OCI-LY3 (cell line): ENCODE results near the gene GDPD5.

Experiments
- H2AFZ ChIP-seq: fragments of 200-600, 300-600 bp; shearing (Covaris generic); 2 replicates; pipeline ENCODE4 v1.6.0; 2014; ENCODE audit warnings: antibody characterized with exemption, low read depth, low read length
- H3K27ac ChIP-seq: fragments of 200-600, 300-600 bp; sonication (generic); 2 replicates; pipeline ENCODE4 v1.5.1; 2014; ENCODE audit warnings: mild to moderate bottlenecking, low read length, moderate library complexity, mixed read lengths
- H3K27me3 ChIP-seq: fragments of 200-600, 300-600 bp; sonication (generic); 2 replicates; pipeline ENCODE4 v1.6.1; 2014; ENCODE audit warnings: low read depth, low read length, mixed read lengths
- H3K36me3 ChIP-seq: fragments of 200-600, 300-600 bp; sonication (generic); replicated peaks from 2 replicates; pipeline ENCODE3; 2014; ENCODE audit warnings: low read depth, low read length, mixed read lengths
- H3K4me1 ChIP-seq: fragments of 300-600, 200-600 bp; sonication (generic); 2 replicates; pipeline ENCODE4 v1.6.1; 2014; ENCODE audit warnings: low read length, mixed read lengths
- H3K4me2 ChIP-seq: fragments of 200-600, 300-600 bp; sonication (generic); 2 replicates; pipeline ENCODE4 v1.6.1; 2014; ENCODE audit warnings: low read length, mixed read lengths
- H3K4me3 ChIP-seq: fragments of 300-600, 200-600 bp; sonication (generic); 2 replicates; pipeline ENCODE4 v1.5.1; 2014; ENCODE audit warnings: antibody characterized with exemption, mild to moderate bottlenecking, low read length, moderate library complexity
- H3K79me2 ChIP-seq: fragments of 300-600, 200-600 bp; shearing (Covaris generic); 2 replicates; pipeline ENCODE4 v1.6.1; 2014; ENCODE audit warnings: mild to moderate bottlenecking, low read length, mixed read lengths
- H3K9ac ChIP-seq: fragments of 300-600, 200-600 bp; shearing (Covaris generic); 2 replicates; pipeline ENCODE4 v1.6.0; 2014; ENCODE audit warnings: mild to moderate bottlenecking, low read length, moderate library complexity
- H3K9me3 ChIP-seq: fragments of 200-600, 300-600 bp; shearing (Covaris generic); 2 replicates; pipeline ENCODE4 v1.6.1; 2014; ENCODE audit warnings: low read length, mixed read lengths; ENCODE audit not compliant: insufficient read depth
- H4K20me1 ChIP-seq: fragments of 200-600, 300-600 bp; sonication (generic); 2 replicates; pipeline ENCODE4 v1.6.1; 2016; ENCODE audit warnings: low read length, mixed read lengths; ENCODE audit not compliant: insufficient read depth
- CTCF ChIP-seq: fragments of 200-600, 300-600 bp; sonication (generic); IDR thresholded peaks from 2 replicates; pipeline ENCODE4 v1.5.1; 2014; ENCODE audit warnings: antibody characterized with exemption, low read length, low read depth
- EZH2phosphoT487 ChIP-seq: fragments of 200-600 bp; shearing (Covaris generic); IDR thresholded peaks from 2 replicates; pipeline ENCODE4 v1.6.1; 2018; ENCODE audit warnings: antibody characterized with exemption, mixed run types, low read depth

The GDPD5 gene

GRCh38 chr11:75536786-75537641 lies 11.3 kb upstream of the GDPD5 start:
- Histone ChIP-seq H3K9me3 (no peaks in the 10 kb centered on the region), H3K27ac (peak overlapping the region; percentile 3; the same call in 1 of the 2 replicates), H4K20me1 (no peaks in the 10 kb centered on the region), H3K4me3 (peak overlapping the region; percentile 59), H3K36me3 (no peaks in the 10 kb centered on the region), H3K4me2 (peak overlapping the region; percentile 66), H3K9ac (peak overlapping the region; percentile 15; the same call in 1 of the 2 replicates), H2AFZ (peak overlapping the region; percentile 53), H3K4me1 (peaks cover 41% of the 10 kb centered on the region), H3K27me3 (peaks cover 29% of the 10 kb centered on the region; the same call in 1 of the 2 replicates), H3K79me2 (no peaks in the 10 kb centered on the region)
- TF ChIP-seq CTCF, result peak; percentile 40
- no peak for TF ChIP-seq EZH2phosphoT487

DNA sequence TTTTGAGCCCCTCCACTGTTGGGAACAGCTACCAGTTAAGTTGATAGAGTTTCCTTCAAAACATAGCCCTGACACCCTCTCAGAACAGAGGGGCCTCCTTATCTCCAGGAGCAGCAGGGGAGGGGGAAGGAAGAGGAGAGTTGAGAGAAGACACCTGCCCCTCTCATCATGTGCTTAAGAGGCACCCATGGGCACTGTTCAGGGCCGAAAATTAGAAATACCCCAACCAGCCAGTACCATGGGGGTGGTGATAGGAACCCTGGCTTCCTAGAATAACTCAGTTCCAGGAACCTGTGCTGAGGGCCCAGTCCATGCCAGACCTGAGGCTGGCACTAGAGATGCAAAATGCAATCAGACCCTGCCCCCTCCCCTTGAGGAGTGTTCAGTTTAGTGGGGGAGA lies 9.3 kb upstream of the GDPD5 start:
- Histone ChIP-seq H2AFZ (no peak overlapping the region), H3K27me3 (peaks cover 29% of the 10 kb centered on the region; the same call in 1 of the 2 replicates), H3K9me3 (no peaks in the 10 kb centered on the region), H3K36me3 (no peaks in the 10 kb centered on the region), H3K4me3 (no peak overlapping the region), H3K79me2 (no peaks in the 10 kb centered on the region), H3K4me2 (no peak overlapping the region), H3K4me1 (peaks cover 42% of the 10 kb centered on the region), H3K9ac (no peak overlapping the region), H4K20me1 (no peaks in the 10 kb centered on the region), H3K27ac (no peak overlapping the region)
- TF ChIP-seq CTCF, result no peak
- no peak for TF ChIP-seq EZH2phosphoT487

GRCh38 chr11:75534259-75535069 lies 8.7 kb upstream of the GDPD5 start:
- TF ChIP-seq CTCF (no peak), EZH2phosphoT487 (no peak)
- Histone ChIP-seq H3K9ac (no peak overlapping the region), H3K36me3 (no peaks in the 10 kb centered on the region), H2AFZ (peak overlapping the region; percentile 67), H3K79me2 (no peaks in the 10 kb centered on the region), H3K27ac (no peak overlapping the region), H3K4me2 (peak overlapping the region; percentile 66), H4K20me1 (no peaks in the 10 kb centered on the region), H3K9me3 (no peaks in the 10 kb centered on the region), H3K4me1 (peaks cover 42% of the 10 kb centered on the region), H3K4me3 (peak overlapping the region; percentile 24), H3K27me3 (peaks cover 31% of the 10 kb centered on the region; the same call in 1 of the 2 replicates)

DNA sequence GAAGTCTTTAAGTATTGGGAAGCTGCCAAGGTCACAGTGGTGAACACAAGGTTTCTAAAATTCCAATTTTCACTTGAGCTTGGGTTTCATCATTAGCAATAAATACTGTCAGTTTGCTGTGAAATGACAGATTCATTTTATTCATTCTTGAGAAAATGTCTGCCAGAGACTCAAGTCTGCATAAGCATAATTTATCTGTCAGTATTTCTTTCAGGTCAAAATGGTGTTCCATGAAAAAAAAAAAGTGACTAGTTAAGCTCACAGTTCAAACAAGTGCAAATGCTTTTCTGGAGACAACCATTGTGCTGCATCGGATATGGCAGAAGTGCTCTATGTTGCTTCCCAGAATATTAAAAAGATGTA lies 8.1 kb upstream of the GDPD5 start:
- peak overlapping the region; percentile 66 for H3K4me2 ChIP-seq
- no peaks in the 10 kb centered on the region for H4K20me1 ChIP-seq
- H3K4me3 ChIP-seq, result peak overlapping the region; percentile 24
- no peaks in the 10 kb centered on the region for H3K79me2 ChIP-seq
- H3K9me3 ChIP-seq, result no peaks in the 10 kb centered on the region
- no peaks in the 10 kb centered on the region for H3K36me3 ChIP-seq
- H3K4me1 ChIP-seq, result peaks cover 42% of the 10 kb centered on the region
- no peak overlapping the region for H3K9ac ChIP-seq
- H3K27ac ChIP-seq, result no peak overlapping the region
- H3K27me3 ChIP-seq, result peaks cover 37% of the 10 kb centered on the region
- H2AFZ ChIP-seq, result peak overlapping the region; percentile 67
- no peak for TF ChIP-seq EZH2phosphoT487
- no peak for TF ChIP-seq CTCF
